Transverse colon (tissue), 4 donors: ENCODE data around the gene MAP4K4.

Source experiments
- CTCF ChIP-seq, 5 experiments: fragments of 200-600 bp in 3 of 5; fragments of 450-650 bp in 2 of 5; sonication (generic) in 3 of 5; IDR thresholded peaks; 1 replicate in 2 of 5; 2 replicates in 3 of 5; pipeline ENCODE4 v1.5.1; 2016 to 2017; ENCODE audit warnings: antibody characterized with exemption in 5 of 5, inconsistent platforms in 3 of 5, mild to moderate bottlenecking in 2 of 5, moderate library complexity in 1 of 5
- EP300 ChIP-seq: sonication (generic); formaldehyde crosslinking; IDR thresholded peaks from one replicate; pipeline ENCODE4 v1.6.1; 2017; ENCODE audit warnings: antibody characterized with exemption, low read depth
- POLR2AphosphoS5 ChIP-seq, 3 donors: sonication (generic); formaldehyde crosslinking; IDR thresholded peaks; one replicate each; pipeline ENCODE4 v1.6.1; 2016; ENCODE audit warnings: antibody characterized with exemption in 3 of 3

GRCh38 chr2:101745711-101746694 lies 48.5 kb downstream of the MAP4K4 start:
- no peak for TF ChIP-seq CTCF (IDR thresholded peaks at IDR 0.05)
- no peak for TF ChIP-seq EP300
- no peak for TF ChIP-seq POLR2AphosphoS5 (IDR thresholded peaks at IDR 0.05)
